Measurements from ENCODE around the gene ATIC. TPM values are rescaled to one million over a fixed set of nuclear protein-coding genes. Genes with fewer than 3 reads are reported as not detected.

Gene ATIC
- total RNA-seq, 1 experiment from 2014 or later, result 295 TPM

DNA sequence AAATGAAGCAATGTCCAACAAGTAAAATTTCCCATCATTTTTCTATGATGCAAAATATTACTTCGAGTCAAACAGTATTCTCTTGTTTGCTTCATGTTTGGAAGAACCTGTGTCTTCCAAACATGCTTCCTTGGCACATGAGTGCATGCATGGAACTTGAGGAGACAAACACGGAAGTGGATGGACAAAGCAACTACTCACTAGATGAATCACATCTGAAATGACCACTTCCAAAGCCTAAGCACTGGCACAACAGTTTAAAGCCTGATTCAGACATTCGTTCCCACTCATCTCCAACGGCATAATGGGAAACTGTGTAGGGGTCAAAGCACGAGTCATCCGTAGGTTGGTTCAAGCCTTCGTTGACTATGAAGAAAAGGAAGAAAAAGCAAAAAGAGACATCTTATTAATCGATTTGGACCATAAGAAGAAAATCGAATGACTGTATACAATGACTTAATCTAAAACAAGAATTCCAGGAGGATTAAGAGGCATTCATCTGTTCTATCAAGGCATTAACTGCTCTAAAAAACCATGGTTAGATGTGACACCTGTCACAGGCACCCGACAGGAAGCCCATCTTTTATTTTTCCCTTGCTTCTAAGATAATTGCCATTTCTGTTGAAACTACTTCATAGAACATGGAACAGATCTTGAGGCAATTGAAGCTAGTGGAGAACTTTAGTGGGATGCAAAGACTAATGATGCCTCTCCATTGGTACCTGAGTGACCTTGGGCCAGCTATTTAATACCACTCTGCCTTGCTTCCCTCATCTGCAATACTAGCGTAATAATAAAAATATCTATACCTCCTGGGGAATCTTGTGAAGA, 56.0 kb downstream of the ATIC start:
- Mint-ChIP-seq H3K27ac (no peak overlapping the region), H3K4me1 (no peaks in the 10 kb centered on the region), H3K9me3 (no peaks in the 10 kb centered on the region), H3K27me3 (ENCODE audit: low read depth) (no peaks in the 10 kb centered on the region), H3K4me3 (no peak overlapping the region), H3K36me3 (ENCODE audit: insufficient read depth in 1 of 3, low read depth in 3 of 3) (peaks cover 17 to 52% (median 38%) of the 10 kb centered on the region in 3 experiments)
- H4K20me1 ChIP-seq (ENCODE audit: control insufficient read depth, insufficient read depth, insufficient read length), result no peaks in the 10 kb centered on the region
- no peak overlapping the region for H3K56ac ChIP-seq (ENCODE audit: insufficient read length, low read depth, low read length)
- TF ChIP-seq, protein P1, sequence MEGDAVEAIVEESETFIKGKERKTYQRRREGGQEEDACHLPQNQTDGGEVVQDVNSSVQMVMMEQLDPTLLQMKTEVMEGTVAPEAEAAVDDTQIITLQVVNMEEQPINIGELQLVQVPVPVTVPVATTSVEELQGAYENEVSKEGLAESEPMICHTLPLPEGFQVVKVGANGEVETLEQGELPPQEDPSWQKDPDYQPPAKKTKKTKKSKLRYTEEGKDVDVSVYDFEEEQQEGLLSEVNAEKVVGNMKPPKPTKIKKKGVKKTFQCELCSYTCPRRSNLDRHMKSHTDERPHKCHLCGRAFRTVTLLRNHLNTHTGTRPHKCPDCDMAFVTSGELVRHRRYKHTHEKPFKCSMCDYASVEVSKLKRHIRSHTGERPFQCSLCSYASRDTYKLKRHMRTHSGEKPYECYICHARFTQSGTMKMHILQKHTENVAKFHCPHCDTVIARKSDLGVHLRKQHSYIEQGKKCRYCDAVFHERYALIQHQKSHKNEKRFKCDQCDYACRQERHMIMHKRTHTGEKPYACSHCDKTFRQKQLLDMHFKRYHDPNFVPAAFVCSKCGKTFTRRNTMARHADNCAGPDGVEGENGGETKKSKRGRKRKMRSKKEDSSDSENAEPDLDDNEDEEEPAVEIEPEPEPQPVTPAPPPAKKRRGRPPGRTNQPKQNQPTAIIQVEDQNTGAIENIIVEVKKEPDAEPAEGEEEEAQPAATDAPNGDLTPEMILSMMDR (conservative IDR thresholded peaks at IDR 0.05), result no peak
- H3K79me2 ChIP-seq (ENCODE audit: insufficient read depth, low read length), result no peaks in the 10 kb centered on the region
- WGBS (ENCODE audit: extremely low coverage, insufficient read length, low lambda C conversion rate), result no CpG with 5 or more reads among the region's 11 CpGs
- no peak overlapping the region for H3K4ac ChIP-seq (ENCODE audit: low read depth, low read length)
- H2AFZ ChIP-seq (ENCODE audit: low read length), result no peak overlapping the region
- no peaks in the 10 kb centered on the region for H3K27me3 ChIP-seq (ENCODE audit: insufficient read depth, low read length)
- no peak overlapping the region for H3K4me2 ChIP-seq (ENCODE audit: insufficient read depth, insufficient read length, low read length)
- H3K27ac ChIP-seq (ENCODE audit: insufficient read length, low read depth, low read length), result no peak overlapping the region
- no peak for DNase-seq
- no peak overlapping the region for H2BK12ac ChIP-seq (ENCODE audit: insufficient read length, low read depth, low read length)
- H4K91ac ChIP-seq (ENCODE audit: insufficient read length, low read depth, low read length), result no peak overlapping the region
- no peak overlapping the region for H2BK5ac ChIP-seq (ENCODE audit: insufficient read length, low read length)
- no peaks in the 10 kb centered on the region for H3K79me1 ChIP-seq (ENCODE audit: insufficient read depth, low read depth, low read length, poor library complexity, severe bottlenecking)
- H2AK5ac ChIP-seq (ENCODE audit: insufficient read length, low read length), result no peak overlapping the region
- no peaks in the 10 kb centered on the region for H3K9me3 ChIP-seq (ENCODE audit: control insufficient read depth, low read depth, low read length)
- H3K18ac ChIP-seq (ENCODE audit: insufficient read length, low read depth, low read length), result no peak overlapping the region
- H4K8ac ChIP-seq (replicated peaks; ENCODE audit: insufficient read length, low read depth, low read length), result no peak overlapping the region
- H3T11ph ChIP-seq (ENCODE audit: low read length), result no peak overlapping the region
- no peaks in the 10 kb centered on the region for H3K4me1 ChIP-seq (ENCODE audit: insufficient read depth, low read length)
- no peak overlapping the region for H2BK120ac ChIP-seq (ENCODE audit: low read depth, low read length, poor library complexity, severe bottlenecking)
- no peak overlapping the region for H2BK15ac ChIP-seq (ENCODE audit: low read depth, low read length)
- no peak overlapping the region for H3K14ac ChIP-seq (ENCODE audit: insufficient read depth, low read length)
- no peak overlapping the region for H4K5ac ChIP-seq (ENCODE audit: insufficient read length, low read depth, low read length)
- H3K23me2 ChIP-seq (ENCODE audit: insufficient read length, low read depth, low read length, poor library complexity, severe bottlenecking), result no peaks in the 10 kb centered on the region
- H2BK20ac ChIP-seq (ENCODE audit: low read depth, low read length, poor library complexity, severe bottlenecking), result no peak overlapping the region
- no peak overlapping the region for H3K9ac ChIP-seq (ENCODE audit: extremely low read depth, insufficient read length, low read length)
- no peak overlapping the region for H3K23ac ChIP-seq (ENCODE audit: insufficient read length, low read depth, low read length)

All from H9 (cell line).